Stimulated activated memory B cell treated with anti-CD40 and anti-IgM and Interleukin-4, amounts not matched to agents 10 μg/mL and 1 μg/mL and 100 μg/mL, for 72 hours (primary cell): ENCODE data around the gene TGFA.
A peak's percentile ranks its signal among the peaks of the same experiment; 100 is the strongest.

Experiments
- ATAC-seq: fragments of 150-1000 bp; cut with Tn5 transposase; 2 replicates; pipeline ENCODE4 v1.10.0; 2021
- H3K27ac Mint-ChIP-seq: one replicate; pipeline ENCODE4 v1.8.0; 2022; ENCODE audit warnings: mild to moderate bottlenecking, mixed read lengths
- H3K27me3 Mint-ChIP-seq: one replicate; pipeline ENCODE4 v1.8.0; 2022; ENCODE audit warnings: mixed read lengths
- H3K36me3 Mint-ChIP-seq: one replicate; pipeline ENCODE4 v1.8.0; 2022; ENCODE audit warnings: mixed read lengths
- H3K4me1 Mint-ChIP-seq: one replicate; pipeline ENCODE4 v1.8.0; 2022; ENCODE audit warnings: mixed read lengths
- H3K4me3 Mint-ChIP-seq: one replicate; pipeline ENCODE4 v1.8.0; 2022; ENCODE audit warnings: mild to moderate bottlenecking, moderate library complexity, mixed read lengths
- H3K9me3 Mint-ChIP-seq: one replicate; pipeline ENCODE4 v1.8.0; 2022; ENCODE audit warnings: mixed read lengths

The TGFA gene

DNA sequence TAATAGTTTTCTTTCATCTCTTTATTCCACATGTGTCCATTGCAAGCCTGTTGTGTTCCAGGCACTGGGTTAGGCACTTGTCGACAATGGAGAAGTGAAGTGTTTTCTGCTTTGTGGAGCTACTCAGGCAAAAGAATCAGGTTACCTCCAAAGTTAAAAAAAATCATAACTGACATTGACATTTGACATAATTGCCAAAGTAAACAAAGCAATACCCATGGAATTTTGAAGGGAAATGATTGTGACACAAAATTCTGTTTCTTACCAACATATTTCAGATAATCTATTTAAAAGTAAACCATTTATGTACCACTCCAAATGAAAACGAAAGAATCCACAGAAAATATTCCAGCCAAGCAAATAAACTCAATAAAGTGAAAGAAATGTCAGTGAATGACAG, 6.4 kb upstream of the TGFA start:
- Mint-ChIP-seq H3K27ac (no peak overlapping the region), H3K4me1 (no peaks in the 10 kb centered on the region), H3K9me3 (no peaks in the 10 kb centered on the region), H3K4me3 (no peak overlapping the region), H3K36me3 (no peaks in the 10 kb centered on the region), H3K27me3 (peaks cover 53% of the 10 kb centered on the region)
- ATAC-seq, result no peak

DNA sequence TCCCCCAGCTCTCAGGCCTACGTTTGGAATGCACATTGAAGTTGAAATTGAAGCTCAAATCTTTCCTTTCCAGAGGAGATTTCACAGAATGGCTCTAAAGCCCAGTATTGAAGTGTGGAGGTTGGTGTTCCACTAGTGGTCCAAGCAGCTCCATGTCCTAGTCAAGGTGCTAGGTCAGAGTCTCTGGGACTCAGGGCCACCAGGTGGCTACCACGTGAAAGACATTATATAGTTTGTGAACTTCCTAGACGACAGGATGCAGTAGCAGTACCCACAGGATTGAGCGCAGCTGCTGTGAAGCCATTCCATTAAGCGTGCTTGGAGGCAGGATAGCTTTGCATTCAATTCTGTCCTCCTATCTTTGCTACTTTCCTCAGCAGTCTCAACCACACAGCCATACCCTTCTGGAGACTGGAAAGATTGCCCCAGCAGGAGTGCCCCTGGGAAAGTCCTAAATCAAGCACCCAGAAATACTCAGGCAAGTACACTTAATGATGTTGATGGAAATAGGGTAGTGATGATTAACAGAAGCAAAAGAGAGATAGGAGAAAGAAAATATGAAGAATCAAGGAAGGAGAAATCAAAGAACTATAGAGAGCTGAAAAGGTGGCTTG, 4.7 kb upstream of the TGFA start:
- H3K4me1 Mint-ChIP-seq, result peaks cover 5% of the 10 kb centered on the region
- no peak overlapping the region for H3K27ac Mint-ChIP-seq
- H3K36me3 Mint-ChIP-seq, result no peaks in the 10 kb centered on the region
- H3K27me3 Mint-ChIP-seq, result peaks cover 68% of the 10 kb centered on the region
- no peaks in the 10 kb centered on the region for H3K9me3 Mint-ChIP-seq
- ATAC-seq, result no peak
- H3K4me3 Mint-ChIP-seq, result no peak overlapping the region

DNA sequence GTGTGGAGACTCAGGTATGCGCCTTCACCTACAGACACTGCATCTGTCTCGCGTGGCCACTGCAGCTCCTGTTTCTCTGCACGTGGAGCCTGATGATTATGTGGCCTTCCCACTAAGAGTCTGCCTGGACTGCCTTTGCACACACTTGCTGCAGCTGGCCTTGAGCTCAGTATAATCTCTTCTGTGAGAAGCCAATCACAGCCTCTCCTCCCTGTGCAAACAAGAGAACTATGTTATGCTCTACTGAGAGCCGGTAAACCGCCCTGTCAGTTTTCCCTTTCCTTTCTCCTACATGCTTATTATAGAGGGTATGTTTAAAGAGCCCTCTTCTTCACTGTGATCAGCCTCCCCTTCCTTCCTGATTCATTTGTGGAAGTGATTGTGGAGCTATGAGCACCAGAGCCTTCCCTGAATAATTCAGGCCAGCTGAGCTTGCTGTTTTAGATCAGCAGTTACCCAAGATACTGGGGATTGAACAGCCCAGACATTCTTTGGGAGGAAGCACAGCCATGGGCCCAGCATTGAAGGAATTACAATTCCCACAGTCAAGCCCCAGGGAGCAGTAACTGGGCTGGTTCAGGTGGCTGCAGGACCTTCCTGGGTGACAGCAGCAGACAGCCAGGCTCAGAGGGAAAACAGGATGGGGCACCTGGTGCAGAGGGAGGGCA, 3.7 kb upstream of the TGFA start:
- Mint-ChIP-seq H3K36me3 (no peaks in the 10 kb centered on the region), H3K4me1 (peaks cover 15% of the 10 kb centered on the region), H3K27ac (no peak overlapping the region), H3K4me3 (no peak overlapping the region), H3K27me3 (peaks cover 78% of the 10 kb centered on the region), H3K9me3 (no peaks in the 10 kb centered on the region)
- no peak for ATAC-seq

DNA sequence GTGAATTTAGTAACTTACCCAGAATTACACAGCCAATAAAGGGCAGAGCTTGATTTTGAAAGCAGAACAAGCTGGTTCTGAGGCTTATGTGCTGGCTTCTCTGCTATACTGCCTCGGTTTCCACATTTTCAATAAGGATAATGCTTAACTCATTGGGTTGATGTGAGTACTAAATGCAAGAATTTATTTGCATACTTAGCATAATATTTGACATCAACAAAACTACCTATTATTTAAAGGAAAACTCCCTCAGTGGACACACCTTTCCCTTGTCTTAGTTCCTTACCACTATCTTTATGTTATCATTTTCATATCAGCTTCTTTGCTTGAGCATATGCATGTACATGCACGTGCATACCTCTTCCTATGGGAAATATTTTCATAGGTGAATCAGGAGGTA, 3.0 kb upstream of the TGFA start:
- no peak for ATAC-seq
- Mint-ChIP-seq H3K4me1 (peaks cover 16% of the 10 kb centered on the region), H3K9me3 (no peaks in the 10 kb centered on the region), H3K27ac (no peak overlapping the region), H3K27me3 (peaks cover 85% of the 10 kb centered on the region), H3K4me3 (no peak overlapping the region), H3K36me3 (no peaks in the 10 kb centered on the region)

DNA sequence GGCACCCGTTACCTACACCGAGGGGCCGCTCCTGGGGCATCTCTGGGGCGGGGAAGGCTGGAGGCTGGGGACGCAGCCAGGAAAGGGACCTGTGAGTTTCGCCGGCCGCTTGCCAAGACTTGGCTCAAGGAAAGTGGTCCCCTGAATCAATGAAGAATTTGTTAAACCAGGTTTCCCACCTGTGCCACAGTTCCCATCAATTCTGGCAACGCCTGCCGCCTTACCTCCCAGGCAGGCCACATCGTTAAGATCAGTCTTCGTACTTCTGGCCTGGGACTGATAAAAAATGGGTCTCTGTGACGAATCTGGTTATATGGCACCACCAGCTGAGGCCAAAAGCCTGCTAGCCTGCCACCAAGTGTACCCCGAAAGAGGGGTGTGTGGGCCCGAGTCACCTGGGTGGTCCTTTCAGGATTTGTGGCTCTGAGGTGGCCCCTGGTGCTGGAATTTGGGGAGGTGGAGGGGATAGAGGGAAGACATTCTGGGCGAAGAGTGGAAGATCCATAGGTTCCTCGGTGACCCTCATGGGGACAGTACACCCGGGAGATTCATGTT, 789 bp upstream of the TGFA start:
- Mint-ChIP-seq H3K36me3 (no peaks in the 10 kb centered on the region), H3K27me3 (peaks cover 76% of the 10 kb centered on the region), H3K9me3 (no peaks in the 10 kb centered on the region), H3K27ac (no peak overlapping the region), H3K4me1 (peaks cover 16% of the 10 kb centered on the region), H3K4me3 (peak overlapping the region; percentile 63)
- no peak for ATAC-seq

DNA sequence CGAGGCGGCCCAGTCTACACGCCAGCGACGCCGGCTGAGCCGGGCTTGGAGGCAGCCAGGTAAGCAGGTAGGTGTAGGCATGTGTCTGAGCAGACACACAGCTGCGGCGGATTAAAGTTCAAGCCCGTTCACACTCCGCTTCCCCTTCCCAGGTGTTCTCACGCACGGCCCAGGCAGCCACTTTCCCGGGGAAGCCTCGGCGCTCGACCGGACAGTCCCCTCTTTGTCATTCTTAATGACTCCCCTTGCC, 367 bp downstream of the TGFA start:
- peaks cover 64% of the 10 kb centered on the region for H3K27me3 Mint-ChIP-seq

DNA sequence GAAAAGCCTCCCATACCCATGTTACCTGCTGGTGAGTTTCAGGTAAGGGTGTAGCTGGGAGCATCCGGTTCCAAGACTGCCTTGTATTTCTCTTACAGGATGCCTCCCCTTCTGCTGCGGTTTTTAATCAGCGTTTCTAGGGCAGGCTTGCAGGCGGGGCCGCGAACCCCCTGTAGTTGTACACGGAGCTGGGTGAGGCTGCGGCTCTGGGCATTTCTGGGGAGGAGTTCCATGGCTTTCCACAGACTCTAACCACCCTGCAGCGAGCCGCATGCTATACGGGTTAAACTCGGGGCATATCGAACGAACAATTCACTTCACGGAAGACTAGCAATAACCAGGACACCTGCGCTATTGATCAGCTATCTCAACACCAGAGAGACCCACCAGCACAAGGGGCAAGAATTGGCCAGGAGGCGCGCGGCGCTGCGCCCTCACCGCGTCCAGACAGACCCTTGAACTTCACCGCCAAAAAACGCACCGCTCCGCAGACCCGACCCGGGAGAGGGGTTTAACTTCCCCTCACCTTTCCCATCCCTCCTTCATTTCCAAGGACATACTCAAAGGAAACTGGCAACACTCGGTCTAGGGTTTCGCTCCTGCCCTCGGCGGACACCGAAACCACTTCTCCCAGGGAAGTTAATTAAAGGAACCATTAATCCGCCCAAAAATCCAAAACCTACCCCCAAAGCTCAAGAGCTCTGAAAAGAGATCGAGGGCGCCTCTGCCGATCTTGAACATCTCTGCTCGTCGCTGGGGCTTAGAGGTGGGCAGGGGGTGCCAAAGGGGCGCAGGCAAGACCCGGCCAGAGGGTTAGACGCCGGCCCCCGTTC, 909 bp downstream of the TGFA start:
- peaks cover 59% of the 10 kb centered on the region for H3K27me3 Mint-ChIP-seq
- peak overlapping the region; percentile 48 for H3K27ac Mint-ChIP-seq
- no peaks in the 10 kb centered on the region for H3K36me3 Mint-ChIP-seq
- H3K4me1 Mint-ChIP-seq, result peaks cover 16% of the 10 kb centered on the region
- ATAC-seq, result no peak
- peak overlapping the region; percentile 79 for H3K4me3 Mint-ChIP-seq
- no peaks in the 10 kb centered on the region for H3K9me3 Mint-ChIP-seq

More for the DNA sequence above, 367 bp downstream of the TGFA start:
- Mint-ChIP-seq H3K4me1 (peaks cover 16% of the 10 kb centered on the region), H3K27ac (peak overlapping the region; percentile 48), H3K9me3 (no peaks in the 10 kb centered on the region), H3K36me3 (no peaks in the 10 kb centered on the region), H3K4me3 (peak overlapping the region; percentile 79)
- peak; percentile 59 for ATAC-seq

DNA sequence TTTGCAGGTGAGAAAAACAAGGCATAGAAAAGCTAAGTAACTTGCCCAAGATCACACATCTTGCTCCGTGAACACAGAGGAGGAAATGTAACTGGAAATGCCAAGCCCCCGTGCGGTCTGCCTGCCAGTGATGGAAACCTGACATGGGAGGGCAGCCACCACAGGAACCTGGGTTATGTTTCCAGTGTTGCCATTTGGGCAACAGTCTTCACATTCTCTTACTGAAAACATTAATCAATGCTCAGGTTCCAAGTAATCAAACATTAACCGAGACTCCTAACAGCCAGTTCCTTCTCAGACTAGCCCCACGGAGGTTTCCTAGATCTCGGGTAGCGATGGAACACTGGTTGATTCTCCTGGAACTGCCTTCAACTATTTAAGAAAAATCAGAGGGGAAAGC, 2.5 kb downstream of the TGFA start:
- H3K9me3 Mint-ChIP-seq, result no peaks in the 10 kb centered on the region
- peaks cover 16% of the 10 kb centered on the region for H3K4me1 Mint-ChIP-seq
- no peak overlapping the region for H3K4me3 Mint-ChIP-seq
- H3K27ac Mint-ChIP-seq, result no peak overlapping the region
- peaks cover 48% of the 10 kb centered on the region for H3K27me3 Mint-ChIP-seq
- H3K36me3 Mint-ChIP-seq, result no peaks in the 10 kb centered on the region
- ATAC-seq, result no peak

DNA sequence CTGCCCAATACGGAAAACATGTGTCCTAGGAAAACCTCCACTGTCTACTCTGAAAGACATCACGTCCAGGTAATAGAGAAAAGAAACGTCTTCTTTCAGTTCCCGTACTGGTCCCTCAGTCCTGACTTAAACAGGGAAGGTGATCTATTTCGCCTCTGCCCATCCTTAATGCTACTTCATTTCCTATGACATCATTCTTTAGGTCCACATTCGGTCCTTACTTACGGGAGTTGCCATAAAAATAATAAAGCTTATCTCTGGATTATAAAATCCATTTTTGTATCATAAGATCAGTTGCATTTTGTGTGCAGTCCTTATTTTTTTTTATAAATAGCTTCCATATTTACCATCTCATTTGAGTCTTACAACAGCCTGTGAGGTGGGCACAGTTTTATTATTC, 3.7 kb downstream of the TGFA start:
- Mint-ChIP-seq H3K27ac (no peak overlapping the region), H3K4me3 (no peak overlapping the region), H3K9me3 (no peaks in the 10 kb centered on the region), H3K36me3 (no peaks in the 10 kb centered on the region), H3K27me3 (peaks cover 42% of the 10 kb centered on the region), H3K4me1 (peaks cover 16% of the 10 kb centered on the region)
- ATAC-seq, result no peak

DNA sequence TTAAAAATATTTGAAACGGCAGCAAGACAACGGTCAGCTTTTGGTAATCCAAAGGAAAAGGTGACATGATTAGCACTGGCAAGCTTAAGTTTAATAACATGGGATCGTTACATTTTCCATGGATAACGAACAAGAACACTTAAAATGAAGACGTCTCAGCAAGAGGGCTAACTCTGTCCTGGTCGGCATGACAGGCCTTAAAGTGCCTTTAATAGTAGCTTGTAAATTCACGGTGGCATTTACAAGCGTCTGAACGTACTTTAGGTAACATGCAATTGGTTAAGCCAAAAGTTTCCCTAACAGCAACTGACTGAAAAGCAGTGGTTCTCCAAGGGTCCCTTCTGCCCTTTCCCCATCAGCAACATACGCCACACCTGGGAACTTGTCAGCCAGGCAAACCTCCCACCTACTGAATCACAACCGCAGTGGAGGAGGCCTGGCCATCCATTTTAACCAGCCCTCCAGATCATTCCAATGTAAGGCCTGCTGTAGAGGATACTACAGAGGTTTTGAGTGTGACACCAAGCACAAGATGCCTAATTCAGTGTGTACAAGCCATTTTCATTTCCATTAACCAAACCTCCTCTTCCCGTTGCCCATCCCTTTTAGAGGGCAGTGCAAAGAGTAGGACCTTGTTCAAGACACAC, 4.4 kb downstream of the TGFA start:
- Mint-ChIP-seq H3K36me3 (no peaks in the 10 kb centered on the region), H3K27me3 (peaks cover 35% of the 10 kb centered on the region), H3K4me3 (no peak overlapping the region), H3K27ac (no peak overlapping the region), H3K4me1 (peaks cover 16% of the 10 kb centered on the region), H3K9me3 (no peaks in the 10 kb centered on the region)
- ATAC-seq, result no peak

DNA sequence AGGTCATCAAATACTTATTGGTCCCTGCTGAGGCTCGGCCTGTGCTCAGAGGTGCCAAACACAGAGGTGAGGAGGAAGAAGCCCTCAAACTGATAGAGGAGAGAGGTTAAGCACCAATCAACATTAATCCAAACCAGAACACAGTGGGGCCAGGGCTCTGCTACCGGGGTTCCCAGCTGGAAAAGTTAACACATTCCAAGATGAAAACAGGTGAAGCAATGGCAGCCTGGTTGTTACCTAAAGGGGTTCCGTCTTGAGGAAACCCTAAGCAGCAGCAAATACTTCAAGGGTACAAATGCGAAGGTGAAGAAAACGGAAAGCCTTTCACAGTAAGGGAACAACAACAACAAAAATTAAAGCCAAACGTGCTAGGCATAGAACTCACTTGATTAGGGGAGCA, 5.4 kb downstream of the TGFA start:
- Mint-ChIP-seq H3K4me3 (no peak overlapping the region), H3K36me3 (no peaks in the 10 kb centered on the region), H3K27ac (no peak overlapping the region), H3K9me3 (no peaks in the 10 kb centered on the region), H3K27me3 (peaks cover 27% of the 10 kb centered on the region), H3K4me1 (peaks cover 10% of the 10 kb centered on the region)
- ATAC-seq, result no peak

DNA sequence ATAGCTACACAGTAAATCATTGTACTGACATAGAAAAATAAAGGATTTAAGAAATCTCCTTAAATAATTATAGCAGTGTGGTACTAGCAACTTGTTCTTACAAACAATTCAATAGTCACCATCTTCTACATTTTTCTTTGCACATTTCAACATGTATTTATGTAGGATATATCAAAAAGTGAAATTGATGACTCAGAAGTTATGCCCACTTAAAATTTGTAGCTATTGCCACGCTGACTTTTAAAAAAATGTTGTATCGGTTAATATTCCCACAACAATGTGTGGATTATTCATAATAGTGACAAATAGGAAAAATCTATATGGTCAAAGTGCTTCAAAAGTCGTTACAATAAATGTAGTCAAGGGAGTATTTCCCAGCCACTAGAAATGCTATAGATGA, 6.7 kb downstream of the TGFA start:
- Mint-ChIP-seq H3K4me1 (no peaks in the 10 kb centered on the region), H3K36me3 (no peaks in the 10 kb centered on the region), H3K27ac (no peak overlapping the region), H3K4me3 (no peak overlapping the region), H3K27me3 (peaks cover 14% of the 10 kb centered on the region), H3K9me3 (no peaks in the 10 kb centered on the region)
- no peak for ATAC-seq

DNA sequence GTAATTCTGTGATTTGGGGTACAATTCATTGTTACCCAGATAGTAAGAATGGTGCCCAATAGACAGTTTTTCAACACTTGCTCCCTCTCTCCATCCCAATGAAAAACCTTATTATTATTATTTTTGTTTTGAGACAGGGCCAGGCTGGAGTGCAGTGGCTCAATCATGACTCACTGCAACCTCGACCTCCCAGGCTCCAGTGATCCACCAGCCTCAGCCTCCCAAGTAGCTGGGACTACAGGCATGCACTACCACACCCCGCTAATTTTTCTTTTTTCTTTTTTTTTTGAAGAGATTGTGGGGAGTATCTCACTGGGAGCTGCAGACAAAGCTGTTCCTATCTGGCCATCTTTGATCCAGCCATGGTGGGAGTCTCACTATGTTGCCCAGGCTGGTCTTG, 7.2 kb downstream of the TGFA start:
- Mint-ChIP-seq H3K9me3 (no peaks in the 10 kb centered on the region), H3K4me3 (no peak overlapping the region), H3K4me1 (no peaks in the 10 kb centered on the region), H3K36me3 (no peaks in the 10 kb centered on the region), H3K27ac (no peak overlapping the region), H3K27me3 (peaks cover 14% of the 10 kb centered on the region)
- ATAC-seq, result no peak

DNA sequence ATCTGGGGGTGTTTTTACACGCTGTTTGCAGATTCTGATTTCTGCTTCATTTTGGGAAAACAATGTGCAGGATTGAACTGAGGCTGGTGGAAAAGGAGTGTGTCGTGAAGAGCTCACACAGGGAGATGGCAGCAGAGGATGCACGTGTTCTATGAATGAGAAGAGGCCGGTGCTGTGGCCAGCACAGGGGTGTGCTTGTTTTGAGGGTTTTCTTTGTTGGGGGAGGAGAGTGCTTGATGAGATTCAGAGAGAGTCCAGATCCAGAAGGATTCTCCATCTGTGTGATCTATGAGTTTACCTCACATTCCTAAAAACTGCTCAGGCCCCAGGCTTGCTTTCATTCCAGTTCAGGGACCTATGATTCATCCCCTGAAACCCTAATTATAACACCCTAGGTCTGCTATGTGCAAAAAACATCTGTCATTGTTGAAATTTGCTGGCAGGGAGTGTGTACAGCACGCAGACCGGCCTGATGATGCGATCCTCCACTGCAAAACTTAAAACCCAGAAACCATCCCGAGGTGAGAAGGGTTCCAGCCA, 12.1 kb downstream of the TGFA start:
- peaks cover 4% of the 10 kb centered on the region for H3K9me3 Mint-ChIP-seq
- H3K4me3 Mint-ChIP-seq, result no peak overlapping the region
- no peak overlapping the region for H3K27ac Mint-ChIP-seq
- H3K27me3 Mint-ChIP-seq, result peaks cover 29% of the 10 kb centered on the region
- ATAC-seq, result no peak
- H3K4me1 Mint-ChIP-seq, result no peaks in the 10 kb centered on the region
- H3K36me3 Mint-ChIP-seq, result peaks cover under 1% of the 10 kb centered on the region

DNA sequence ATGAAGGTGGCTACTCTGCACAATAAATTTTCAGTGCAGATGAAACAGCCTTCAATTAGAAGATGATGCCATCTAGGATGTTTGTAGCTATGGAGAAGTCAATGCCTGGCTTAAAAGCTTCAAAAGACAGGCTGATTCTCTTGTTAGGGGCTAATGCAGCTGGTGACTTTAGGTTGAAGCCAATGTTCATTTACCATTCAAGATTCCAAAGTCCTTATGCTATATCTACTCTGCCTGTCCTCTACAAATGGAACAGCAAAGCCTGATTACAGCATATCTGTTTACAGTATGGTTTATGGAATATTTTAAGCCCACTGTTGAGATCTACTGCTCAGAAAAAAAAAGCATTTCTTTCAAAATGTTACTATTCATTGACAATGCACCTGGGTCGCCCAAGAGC, 15.8 kb downstream of the TGFA start:
- H3K27ac Mint-ChIP-seq, result no peak overlapping the region
- ATAC-seq, result no peak
- H3K4me3 Mint-ChIP-seq, result no peak overlapping the region
- peaks cover 55% of the 10 kb centered on the region for H3K27me3 Mint-ChIP-seq
- peaks cover 11% of the 10 kb centered on the region for H3K9me3 Mint-ChIP-seq
- H3K4me1 Mint-ChIP-seq, result no peaks in the 10 kb centered on the region
- H3K36me3 Mint-ChIP-seq, result peaks cover 8% of the 10 kb centered on the region
